Measurements from ENCODE around the gene DAND5.
"Not testable (repeated sequence)": the region's sequence is repeated elsewhere in the genome, so short reads cannot be mapped to it uniquely, and the experiment has no call there.

Gene DAND5

DNA sequence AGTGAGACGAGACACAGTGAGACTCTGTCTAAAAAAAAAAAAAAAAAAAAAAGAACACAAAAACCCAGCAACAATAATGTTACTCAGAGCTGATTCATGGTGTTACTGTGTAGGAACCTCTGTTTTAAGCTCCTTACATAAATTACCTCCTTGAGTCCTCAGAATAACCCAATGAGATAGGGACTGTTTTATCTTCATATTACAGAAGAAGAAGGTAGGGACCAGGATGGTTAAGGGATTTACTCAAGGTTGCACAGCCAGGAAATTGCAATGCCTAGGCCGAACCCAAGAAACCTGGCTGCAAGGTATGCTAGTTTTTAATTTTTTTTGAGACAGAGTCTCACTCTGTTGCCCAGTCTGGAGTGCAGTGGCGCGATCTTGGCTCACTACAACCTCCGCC is 1.5 kb upstream of the DAND5 start:
- no peak for DNase-seq

GRCh38 chr19:12970070-12970820 is 869 bp downstream of the DAND5 start:
- DNase-seq = no peak

GRCh38 chr19:12973236-12973635 is 3.9 kb downstream of the DAND5 start:
- DNase-seq = no peak

DNA sequence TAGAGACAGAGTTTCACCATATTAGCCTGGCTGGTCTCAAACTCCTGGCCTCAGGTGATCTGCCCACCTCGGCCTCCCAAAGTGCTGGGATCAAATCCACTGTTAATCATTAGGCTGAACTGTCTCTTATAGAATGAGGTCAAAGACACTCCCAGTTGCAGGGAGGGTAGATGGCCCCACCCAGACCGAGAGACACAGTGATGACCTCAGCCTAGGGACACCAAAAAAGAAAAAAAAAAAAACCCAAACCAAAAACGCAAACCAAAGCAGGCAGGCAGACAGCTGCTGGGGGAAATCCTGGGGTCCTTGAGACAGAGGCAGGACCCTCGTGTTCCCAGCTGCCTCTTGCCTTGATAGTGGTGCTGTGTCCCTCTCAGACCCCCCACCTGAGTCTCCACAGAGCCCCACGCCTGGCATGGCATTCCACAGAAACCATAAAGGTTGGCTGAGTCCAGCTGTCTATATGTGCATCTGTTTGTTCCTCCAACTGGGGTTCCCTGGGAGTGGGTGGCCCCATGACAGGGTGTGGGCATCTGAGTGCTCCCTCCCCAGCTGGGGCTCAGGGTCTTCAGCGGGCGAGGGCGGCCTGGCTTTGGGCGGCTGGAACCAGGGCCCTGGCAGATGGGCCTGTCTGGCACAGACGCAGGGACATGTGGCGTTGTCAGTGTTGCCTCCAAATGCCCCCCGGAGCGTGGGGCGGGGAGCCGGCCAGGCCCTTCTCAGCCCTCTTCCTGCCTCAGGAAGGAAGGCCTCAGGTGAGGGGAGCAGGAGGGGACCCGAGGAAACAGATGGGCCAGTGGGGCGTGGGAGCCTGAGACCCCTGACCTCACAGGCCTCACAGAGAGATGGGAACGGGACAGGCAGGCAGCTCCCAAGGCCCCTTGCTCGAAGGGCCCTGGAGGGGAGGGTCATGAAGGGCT is 5.2 kb downstream of the DAND5 start:
- no peak for DNase-seq

GRCh38 chr19:12975221-12975741 is 5.9 kb downstream of the DAND5 start:
- no peak for DNase-seq

DNA sequence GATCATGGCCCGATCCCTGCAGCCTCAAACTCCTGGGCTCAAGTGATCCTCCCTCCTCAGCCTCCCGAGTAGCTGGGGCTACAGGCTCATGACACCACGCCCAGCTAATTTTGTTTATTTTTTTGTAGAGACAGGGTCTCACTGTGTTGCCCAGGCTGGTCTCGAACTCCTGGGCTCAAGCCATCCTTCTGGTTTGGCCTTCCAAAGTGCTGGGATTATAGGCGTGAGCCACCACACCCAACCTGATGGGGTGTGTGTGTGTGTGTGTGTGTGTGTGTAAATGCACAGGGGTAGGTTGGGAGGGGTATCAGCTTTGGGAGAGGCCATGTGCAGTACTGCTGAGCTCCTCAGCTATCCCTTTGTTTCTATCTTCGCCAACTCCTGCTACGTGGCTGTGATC is 6.7 kb downstream of the DAND5 start:
- DNase-seq = not testable (repeated sequence)

DNA sequence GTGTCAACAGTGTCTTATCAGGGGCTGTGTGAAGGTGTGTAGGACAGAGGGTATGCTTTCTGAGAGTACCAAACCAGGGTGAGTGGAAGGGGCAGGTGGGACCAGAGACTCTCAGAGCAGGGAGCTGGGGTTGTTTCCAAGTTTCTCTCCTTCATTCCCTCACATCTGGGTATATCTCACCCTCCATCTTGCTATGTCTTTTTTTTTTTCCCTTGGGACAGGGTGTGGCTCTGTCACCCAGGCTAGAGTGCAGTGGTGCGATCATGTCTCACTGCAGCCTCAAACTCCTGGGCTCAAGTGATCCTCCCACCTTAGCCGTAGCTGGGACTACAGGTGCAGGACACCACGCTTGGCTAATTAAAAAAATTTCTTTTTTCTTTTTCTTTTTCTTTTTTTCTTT is 10.6 kb downstream of the DAND5 start:
- no peak for DNase-seq

- DNase-seq = no peak
Observed at GRCh38 chr19:12982648-12983047, 13.3 kb downstream of the DAND5 start.

GRCh38 chr19:12983091-12983490 is 13.7 kb downstream of the DAND5 start:
- no peak for DNase-seq

DNA sequence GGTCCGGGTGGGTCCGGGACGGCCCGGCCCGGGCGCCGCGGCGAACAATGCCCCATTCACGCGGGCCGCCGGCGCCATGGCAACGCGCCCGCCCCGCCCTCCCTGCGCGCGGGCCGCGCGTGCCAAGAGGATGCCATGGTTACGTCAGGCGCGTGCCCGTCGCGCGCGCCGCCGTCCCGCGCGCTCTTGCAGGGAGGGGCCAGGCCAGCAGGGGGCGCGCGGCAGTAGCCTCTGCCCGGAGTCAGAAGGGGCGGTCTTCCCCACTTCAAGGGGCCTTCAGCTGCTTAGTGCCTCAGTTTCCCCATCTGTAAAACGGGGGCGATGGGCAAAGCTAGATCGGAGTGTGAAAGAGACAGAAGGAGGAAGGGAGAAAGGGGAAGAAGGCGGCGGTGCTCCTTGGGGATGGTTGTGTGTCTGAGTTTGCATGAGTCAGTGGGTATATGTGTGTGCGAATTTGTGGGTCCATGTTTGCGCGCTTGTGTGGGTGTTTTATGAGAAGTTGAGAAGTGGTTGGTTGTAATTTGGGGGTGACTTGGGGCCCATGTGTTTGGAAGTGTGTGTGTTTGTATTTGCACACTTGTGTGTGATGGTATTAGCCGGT is 14.3 kb downstream of the DAND5 start:
- DNase-seq = peak; percentile 52 to 65

DNA sequence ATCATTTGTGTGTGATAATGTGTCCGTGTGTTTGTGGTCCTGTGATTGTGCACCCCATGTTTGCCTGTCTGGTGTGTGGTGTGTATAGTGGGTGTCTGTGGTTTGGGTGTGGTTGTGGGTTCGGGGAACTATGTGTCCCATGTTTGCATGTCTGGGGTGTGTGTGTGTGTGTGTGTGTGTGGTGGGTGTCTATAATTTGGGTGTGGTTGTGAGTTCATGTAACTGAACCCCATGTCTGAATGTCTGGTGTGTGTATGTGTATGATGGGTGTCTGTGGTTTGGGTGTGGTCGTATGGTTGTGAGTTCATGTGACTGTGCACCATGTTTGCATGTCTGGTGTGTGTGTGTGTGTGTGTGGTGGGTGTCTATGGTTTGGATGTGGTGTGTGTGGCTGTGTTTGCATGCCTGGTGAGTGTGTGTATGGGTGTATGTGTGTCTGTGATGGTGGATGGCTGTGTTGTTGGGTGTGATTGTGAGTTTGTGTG is 14.8 kb downstream of the DAND5 start:
- DNase-seq = no peak

DNA sequence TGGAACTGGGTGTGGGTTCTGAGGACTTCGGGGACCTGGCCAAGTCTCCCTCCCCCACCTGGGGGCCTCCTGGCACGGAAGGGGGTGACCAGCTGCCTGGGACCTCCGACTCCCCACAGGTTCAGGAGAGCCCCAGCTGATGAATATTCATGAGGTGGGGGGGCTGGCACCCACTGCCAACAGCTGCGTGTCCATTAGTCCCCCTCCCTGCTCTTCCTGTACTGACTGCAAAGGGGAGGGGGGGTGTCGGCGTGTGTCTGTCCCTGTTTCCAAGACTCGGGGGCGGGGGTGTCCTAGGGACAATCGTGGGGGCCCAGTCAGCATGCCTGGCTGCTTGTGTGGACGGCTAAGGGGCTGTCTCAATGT is 15.3 kb downstream of the DAND5 start:
- no peak for DNase-seq

DNA sequence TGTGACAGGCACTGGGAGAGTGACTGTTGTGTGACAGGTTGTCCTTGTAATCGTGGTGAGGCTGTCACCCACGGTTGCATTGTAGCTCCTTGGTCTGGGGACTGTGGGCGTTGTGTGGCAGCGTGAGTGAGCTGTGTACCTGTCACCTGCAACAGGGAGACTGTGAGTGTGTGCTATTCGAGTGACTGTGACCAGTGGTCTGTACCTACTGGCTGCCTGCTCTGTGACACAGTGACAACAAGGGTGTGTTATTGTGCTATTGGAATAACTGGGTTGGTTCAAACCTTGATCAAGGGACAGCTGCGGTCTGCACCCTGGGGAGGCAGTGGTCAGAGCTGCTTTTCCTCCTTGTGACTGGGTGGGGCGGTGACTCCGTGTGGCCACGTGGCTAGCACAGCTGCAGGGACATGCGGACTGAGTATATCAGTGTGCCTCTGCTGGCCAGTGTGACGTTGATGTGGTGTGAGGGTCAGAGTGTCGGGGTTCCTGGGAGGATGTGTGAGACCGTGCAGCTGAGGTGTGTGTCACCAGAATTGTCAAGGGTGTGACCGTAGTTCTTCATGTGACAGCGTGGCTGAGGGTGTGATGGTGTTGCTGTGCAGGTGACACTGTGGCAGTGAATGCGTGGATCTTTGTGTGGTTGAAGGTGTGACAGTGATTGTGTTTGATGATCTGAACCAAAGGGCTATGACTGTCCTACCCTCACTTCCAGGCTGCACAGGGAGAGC is 15.8 kb downstream of the DAND5 start:
- no peak for DNase-seq

- DNase-seq = no peak
Observed at GRCh38 chr19:12986726-12987125, 17.4 kb downstream of the DAND5 start.

- no peak for DNase-seq
Observed at GRCh38 chr19:12987190-12987589, 17.8 kb downstream of the DAND5 start.

- no peak for DNase-seq
Observed at GRCh38 chr19:12987781-12988180, 18.4 kb downstream of the DAND5 start.

- DNase-seq = no peak
Observed at GRCh38 chr19:12990431-12990830, 21.1 kb downstream of the DAND5 start.

DNA sequence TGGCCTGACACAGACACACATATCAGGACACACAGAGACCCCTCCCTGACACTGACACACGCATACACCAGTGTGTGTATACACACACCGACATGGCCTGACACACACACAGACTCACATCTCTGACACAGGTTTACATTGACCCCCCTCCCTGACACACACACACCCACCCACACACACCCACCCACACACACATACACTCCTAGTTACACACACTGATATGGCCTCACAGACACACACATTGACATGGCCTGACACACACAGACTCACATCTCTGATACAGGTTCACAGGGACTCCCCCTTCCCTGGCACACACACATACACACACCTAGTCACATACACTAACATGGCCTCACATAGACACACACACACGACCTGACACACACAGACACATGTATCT is 21.5 kb downstream of the DAND5 start:
- no peak for DNase-seq

DNA sequence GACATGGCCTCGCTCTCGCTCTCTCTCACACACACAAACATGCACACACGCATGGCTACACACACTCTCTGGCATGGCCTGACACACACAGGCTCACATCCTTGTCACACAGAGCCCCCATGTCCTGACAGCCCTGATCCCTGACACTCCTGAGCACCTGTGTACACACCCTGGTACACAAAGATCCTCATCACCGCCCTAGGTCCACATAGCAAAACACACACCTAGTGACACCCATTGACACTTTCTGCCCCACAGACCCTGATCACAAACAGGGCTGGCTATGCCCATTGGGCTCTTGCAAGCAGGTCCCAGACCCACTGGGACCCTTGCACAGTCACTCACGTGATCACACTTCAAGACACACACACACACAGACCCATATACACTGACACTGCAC is 21.9 kb downstream of the DAND5 start:
- no peak for DNase-seq

GRCh38 chr19:12992729-12993128 is 23.4 kb downstream of the DAND5 start:
- DNase-seq = no peak

- DNase-seq = no peak
Observed at GRCh38 chr19:12993562-12993961, 24.2 kb downstream of the DAND5 start.

- peak; percentile 24 to 42 for DNase-seq
Observed at GRCh38 chr19:12994701-12995595, 25.6 kb downstream of the DAND5 start, which contains the start of gene NFIX. NFIX (plus strand) TSS chr19:12995475; CDS start chr19:12995838, 363 bp downstream.

Measured in Kasumi-1 (cell line).